DOHH2 (cell line): ENCODE results near the gene SPRN.

ENCODE experiments used
- CTCF ChIP-seq: fragments of 200-600 bp; sonication (generic); IDR thresholded peaks from one replicate; pipeline ENCODE4 v1.5.1; 2014; ENCODE audit warnings: antibody characterized with exemption, mild to moderate bottlenecking, low read depth, low read length; ENCODE audit not compliant: poor library complexity, severe bottlenecking
- EZH2phosphoT487 ChIP-seq: fragments of 200-600 bp; sonication (generic); IDR thresholded peaks from 2 replicates; pipeline ENCODE4 v1.6.1; 2017; ENCODE audit warnings: borderline replicate concordance, mild to moderate bottlenecking, antibody characterized with exemption, low read length, moderate library complexity, mixed read lengths

GRCh38 chr10:133373174-133374090 lies 51.0 kb downstream of the SPRN start, which contains the start of gene ECHS1:
- TF ChIP-seq CTCF: no peak
- no peak for TF ChIP-seq EZH2phosphoT487
